Pancreas (tissue), 10 donors: ENCODE measurements around the gene FOXL3. TPM values are rescaled to one million over a fixed set of nuclear protein-coding genes. Genes with fewer than 3 reads are reported as not detected.
A peak's percentile ranks its signal among the peaks of the same experiment; 100 is the strongest.
"Not testable (repeated sequence)": the region's sequence is repeated elsewhere in the genome, so short reads cannot be mapped to it uniquely, and the experiment has no call there.

ENCODE experiments used
- ATAC-seq, 4 donors: fragments of 200-7000 bp; cut with Tn5 transposase; one replicate each; pipeline versions ENCODE4 v1.8.0 to v1.9.1; 2020; ENCODE audit warnings: mild to moderate bottlenecking in 4 of 4, moderate library complexity in 4 of 4
- DNase-seq, 6 donors: peaks; one replicate each; pipeline ENCODE4 v3.0.0-alpha.2; 2020
- FAIRE-seq: peaks from 2 replicates; lab custom pipeline; 2012; peaks lifted over from hg19 to GRCh38; lab: Jason Lieb, UNC
- H3K27ac ChIP-seq, 4 donors: fragments of 200-600 bp; sonication (generic); 1 replicate in 3 of 4; 2 replicates in 1 of 4; pipeline versions ENCODE4 v1.5.0 to v1.8.0; 2020
- H3K27me3 ChIP-seq, 4 donors: fragments of 200-600 bp; one replicate each; pipeline ENCODE4 v1.8.0; 2021
- H3K36me3 ChIP-seq, 3 donors: fragments of 200-600 bp; sonication (generic) in 1 of 3; one replicate each; pipeline versions ENCODE4 v1.5.0 to v1.8.0; 2020 to 2021
- H3K4me1 ChIP-seq, 3 donors: fragments of 200-600 bp; one replicate each; pipeline ENCODE4 v1.8.0; 2021
- H3K4me3 ChIP-seq, 4 donors: fragments of 200-600 bp; sonication (generic) in 2 of 4; one replicate each; pipeline versions ENCODE4 v1.5.0 to v1.8.0; 2020 to 2021
- H3K9me3 ChIP-seq, 4 donors: fragments of 200-600 bp; one replicate each; pipeline ENCODE4 v1.8.0; 2021
- WGBS, 2 donors: extraction: QIAGEN DNeasy Blood & Tissue Kit; methylation state at CpG; one replicate each; pipeline ENCODE4 v1.1.7; 2013; 5-methylcytosine and 5-hydroxymethylcytosine counted together
- intact Hi-C, 3 donors: fragments of 100-400 bp; cut with DNase I; formaldehyde crosslinking; loops; one replicate each; pipeline versions ENCODE4 v1.11.1 to v1.14.2; 2022
- polyA plus RNA-seq, 2 donors: library from polyadenylated mRNA; stranded (reverse); fragments of 200-250 nt; gene quantifications; one replicate each; pipeline ENCODE4 v1.2.3, GENCODE V29; 2013
- total RNA-seq, 6 donors: library from RNA; stranded (reverse); fragmentation: NEBNext Ultra II Directional in 4 of 6; extraction: Animal tissue kit (Norgen Biotek cat#: 25700) in 4 of 6; gene quantifications; one replicate each; pipeline versions ENCODE4 v1.2.1 to v1.2.4, GENCODE V29; 2021 to 2023
- TF ChIP-seq, protein P1 (sequence below), 4 donors: fragments of 200-600 bp; sonication (generic) in 3 of 4; IDR thresholded peaks; one replicate each; pipeline versions ENCODE4 v1.5.0 to v1.8.0; 2021; ENCODE audit warnings: antibody characterized with exemption in 4 of 4
- donor health status: healthy with polysubstance abuse.
- donor health status: DM: no; HTN: no; CAD: no; lungs with moderate emphysema.
- donor health status: DM: no; HTN: no; CAD: no.
- donor health status: control.
- donor health status: control.
- donor health status: Bipolar disorder and iron deficiency.
- donor health status: DM: yes; HTN: yes; CAD: no.
- donor health status: DM: no; HTN: no; CAD: no.
- donor health status: DM: no; HTN: no; CAD: no.
- donor health status: DM: yes; HTN: yes; CAD: no.

The FOXL3 gene
- total and polyA plus RNA-seq, 8 donors = not detected

DNA sequence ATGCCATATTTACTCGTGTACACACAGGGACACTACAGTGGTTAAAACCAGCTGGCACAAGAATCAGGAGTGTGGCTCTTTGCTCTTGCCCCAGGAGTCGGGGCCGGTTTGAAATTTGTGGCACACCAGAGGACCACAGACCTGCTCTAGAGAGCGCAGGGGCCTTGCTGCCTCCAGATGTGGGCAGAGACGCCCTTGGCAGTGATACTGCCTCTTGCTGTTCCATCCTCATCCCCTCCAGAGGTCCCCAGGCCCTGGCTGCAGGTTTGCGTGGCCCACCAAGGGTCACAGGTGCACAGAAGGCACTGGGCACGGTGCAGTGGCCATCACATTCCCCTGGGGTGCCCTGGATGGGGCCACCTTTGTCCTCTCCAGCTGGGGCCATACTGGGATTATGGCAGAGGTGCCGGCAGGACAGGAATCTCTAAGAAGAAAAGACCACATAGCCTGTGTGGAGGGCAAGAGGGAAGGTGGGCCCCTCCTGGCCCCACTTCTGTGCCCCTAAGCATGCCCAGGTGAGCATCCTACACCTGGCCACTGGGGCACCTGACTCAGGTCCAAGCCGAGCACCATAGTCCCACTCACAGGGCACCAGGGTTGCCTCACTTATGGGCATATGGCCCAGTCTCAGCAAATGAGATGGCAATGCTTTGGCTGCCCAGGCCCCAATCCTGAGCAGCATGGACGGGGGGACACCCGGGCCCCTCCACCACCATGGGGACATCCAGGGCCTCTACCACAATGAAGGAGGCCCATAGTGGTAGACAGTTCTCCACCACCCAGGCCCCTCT lies 45.6 kb downstream of the FOXL3 start:
- FAIRE-seq = no peak
- intact Hi-C loops = loop anchor here in 1 of 3 donors (5.0 to 10.0 kb wide), 2 partner anchors 177 to 299 kb away; no protein-coding TSS in a partner anchor
- no peaks in the 10 kb centered on the region for H3K36me3 ChIP-seq
- WGBS, 2 donors = 87 to 93% methylated on average over 11 of the region's 11 CpGs
- no peaks in the 10 kb centered on the region for H3K9me3 ChIP-seq
- H3K27ac ChIP-seq = no peak overlapping the region
- TF ChIP-seq, protein P1, sequence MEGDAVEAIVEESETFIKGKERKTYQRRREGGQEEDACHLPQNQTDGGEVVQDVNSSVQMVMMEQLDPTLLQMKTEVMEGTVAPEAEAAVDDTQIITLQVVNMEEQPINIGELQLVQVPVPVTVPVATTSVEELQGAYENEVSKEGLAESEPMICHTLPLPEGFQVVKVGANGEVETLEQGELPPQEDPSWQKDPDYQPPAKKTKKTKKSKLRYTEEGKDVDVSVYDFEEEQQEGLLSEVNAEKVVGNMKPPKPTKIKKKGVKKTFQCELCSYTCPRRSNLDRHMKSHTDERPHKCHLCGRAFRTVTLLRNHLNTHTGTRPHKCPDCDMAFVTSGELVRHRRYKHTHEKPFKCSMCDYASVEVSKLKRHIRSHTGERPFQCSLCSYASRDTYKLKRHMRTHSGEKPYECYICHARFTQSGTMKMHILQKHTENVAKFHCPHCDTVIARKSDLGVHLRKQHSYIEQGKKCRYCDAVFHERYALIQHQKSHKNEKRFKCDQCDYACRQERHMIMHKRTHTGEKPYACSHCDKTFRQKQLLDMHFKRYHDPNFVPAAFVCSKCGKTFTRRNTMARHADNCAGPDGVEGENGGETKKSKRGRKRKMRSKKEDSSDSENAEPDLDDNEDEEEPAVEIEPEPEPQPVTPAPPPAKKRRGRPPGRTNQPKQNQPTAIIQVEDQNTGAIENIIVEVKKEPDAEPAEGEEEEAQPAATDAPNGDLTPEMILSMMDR (IDR thresholded peaks at IDR 0.05) = no peak
- ATAC-seq = no peak
- H3K4me1 ChIP-seq = peaks cover 21 to 32% (median 26%) of the 10 kb centered on the region in 3 donors
- peak in 3 of 6 donors; percentile 45 to 74 (median 58) for DNase-seq
- no peaks in the 10 kb centered on the region for H3K27me3 ChIP-seq
- H3K4me3 ChIP-seq = no peak overlapping the region

DNA sequence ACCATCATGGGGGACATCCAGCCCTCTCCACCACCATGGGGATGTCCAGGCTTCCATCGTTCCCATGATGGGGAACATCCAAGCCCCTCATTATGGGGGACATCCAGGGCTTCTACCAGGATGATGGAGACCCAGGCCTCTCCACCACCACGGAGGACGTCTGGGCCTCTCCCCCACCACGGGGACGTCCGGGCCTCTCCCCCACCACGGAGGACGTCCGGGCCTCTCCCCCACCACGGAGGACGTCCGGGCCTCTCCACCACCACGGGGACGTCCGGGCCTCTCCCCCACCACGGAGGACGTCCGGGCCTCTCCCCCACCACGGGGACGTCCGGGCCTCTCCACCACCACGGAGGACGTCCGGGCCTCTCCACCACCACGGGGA lies 46.2 kb downstream of the FOXL3 start:
- FAIRE-seq, H3K27me3 ChIP-seq, H3K9me3 ChIP-seq, H3K4me3 ChIP-seq, H3K36me3 ChIP-seq, H3K27ac ChIP-seq, ATAC-seq: not testable (repeated sequence)
- intact Hi-C loops = loop anchor here in 1 of 3 donors (5.0 to 10.0 kb wide), 2 partner anchors 176 to 299 kb away; no protein-coding TSS in a partner anchor
- WGBS, 2 donors = 90 to 97% methylated on average over 23 to 25 of the region's 25 CpGs
- peak in 2 of 6 donors; percentile 21 to 36 for DNase-seq
- H3K4me1 ChIP-seq = peaks cover 25 to 38% (median 27%) of the 10 kb centered on the region in 3 donors

DNA sequence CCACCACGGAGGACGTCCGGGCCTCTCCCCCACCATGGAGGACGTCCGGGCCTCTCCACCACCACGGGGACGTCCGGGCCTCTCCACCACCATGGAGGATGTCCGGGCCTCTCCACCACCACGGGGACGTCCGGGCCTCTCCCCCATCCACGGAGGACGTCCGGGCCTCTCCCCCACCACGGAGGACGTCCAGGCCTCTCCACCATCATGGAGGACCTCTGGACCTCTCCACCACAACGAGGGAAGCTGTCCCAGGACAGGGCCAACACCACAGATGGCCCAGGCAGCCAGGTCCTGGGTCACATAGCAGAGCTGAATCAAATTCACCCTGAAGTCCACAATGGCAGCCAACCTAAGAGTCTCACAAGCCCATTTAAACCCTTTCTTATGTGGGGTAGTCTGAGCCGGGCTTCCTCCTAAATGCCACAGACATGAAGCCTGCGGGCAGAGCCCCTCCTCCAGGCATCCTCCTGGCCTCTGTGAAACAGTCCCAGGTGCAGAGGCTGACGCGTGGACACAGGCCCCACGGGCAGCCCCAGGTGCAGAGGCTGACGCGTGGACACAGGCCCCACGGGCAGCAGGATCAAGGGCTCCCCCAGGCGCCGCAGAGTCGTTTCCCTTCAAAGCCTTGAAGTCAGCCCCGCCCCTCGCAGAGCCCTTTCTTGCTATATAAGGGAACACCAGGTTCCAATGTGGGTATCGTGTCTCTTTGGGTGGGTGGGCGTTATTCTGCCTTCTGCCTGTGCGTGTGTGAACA lies 47.0 kb downstream of the FOXL3 start:
- ATAC-seq = no peak
- Histone ChIP-seq H3K4me1 (peaks cover 24 to 40% (median 29%) of the 10 kb centered on the region in 3 donors), H3K36me3 (no peaks in the 10 kb centered on the region), H3K9me3 (no peaks in the 10 kb centered on the region), H3K27ac (no peak overlapping the region), H3K27me3 (no peaks in the 10 kb centered on the region), H3K4me3 (no peak overlapping the region)
- DNase-seq = peak in 3 of 6 donors; percentile 51 to 71 (median 59)
- TF ChIP-seq, protein P1 (IDR thresholded peaks at IDR 0.05) = no peak
- intact Hi-C loops = loop anchor here in 1 of 3 donors (5.0 to 10.0 kb wide), 2 partner anchors 175 to 298 kb away; no protein-coding TSS in a partner anchor
- FAIRE-seq = no peak
- WGBS, 2 donors = 91% methylated on average over 23 to 34 of the region's 34 CpGs

DNA sequence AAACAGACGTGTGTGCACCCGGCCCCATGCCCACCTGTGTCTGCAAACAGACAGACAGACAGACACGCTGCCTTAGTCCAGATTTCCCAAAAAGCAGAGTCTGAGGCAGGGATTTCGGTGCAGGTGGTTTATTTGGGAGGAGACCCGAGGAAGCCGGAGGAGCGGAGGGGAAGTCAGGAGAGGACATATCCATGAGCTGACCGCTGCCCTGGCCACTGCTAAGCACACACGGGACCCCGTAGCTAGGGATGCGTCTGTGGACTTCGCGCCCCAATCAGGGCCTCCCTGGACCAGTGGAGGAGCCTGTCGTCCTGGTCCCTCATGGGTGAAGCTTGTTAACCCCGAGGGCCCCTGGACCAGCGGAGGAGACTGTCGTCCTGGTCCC lies 47.6 kb downstream of the FOXL3 start:
- Histone ChIP-seq H3K27me3 (no peaks in the 10 kb centered on the region), H3K9me3 (no peaks in the 10 kb centered on the region), H3K36me3 (no peaks in the 10 kb centered on the region), H3K27ac (no peak overlapping the region), H3K4me3 (no peak overlapping the region), H3K4me1 (peaks cover 21 to 37% (median 25%) of the 10 kb centered on the region in 3 donors)
- FAIRE-seq (no peak), DNase-seq (peak in 3 of 6 donors; percentile 33 to 73 (median 54)), ATAC-seq (no peak)
- intact Hi-C loops = loop anchor here in 1 of 3 donors (5.0 to 10.0 kb wide), 2 partner anchors 175 to 297 kb away; no protein-coding TSS in a partner anchor
- WGBS, 2 donors = 92 to 93% methylated on average over 17 of the region's 17 CpGs
- TF ChIP-seq, protein P1 (IDR thresholded peaks at IDR 0.05) = no peak
